BE2C (cell line): ENCODE data around the gene CCNY.

Experiments used
- DNase-seq: peaks from one replicate; pipeline ENCODE4 v3.0.0-alpha.2; 2020
- H3K27me3 ChIP-seq: fragments of 250-450 bp; sonication (Bioruptor Pico); 2 replicates; pipeline ENCODE4 v1.5.1; 2020; ENCODE audit warnings: mild to moderate bottlenecking
- H3K36me3 ChIP-seq: fragments of 250-450 bp; sonication (Bioruptor Pico); 2 replicates; pipeline ENCODE4 v1.5.1; 2020; ENCODE audit warnings: mild to moderate bottlenecking
- H3K4me1 ChIP-seq: fragments of 250-450 bp; sonication (Bioruptor Pico); 2 replicates; pipeline ENCODE4 v1.5.1; 2020
- H3K4me3 ChIP-seq: 2 replicates; pipeline ENCODE4 v1.5.1; 2011; ENCODE audit warnings: low read depth, low read length
- H3K9me3 ChIP-seq: fragments of 250-450 bp; sonication (Bioruptor Pico); 2 replicates; pipeline ENCODE4 v1.5.1; 2020
- TF ChIP-seq, protein P1 (sequence below): IDR thresholded peaks from 2 replicates; pipeline ENCODE4 v1.5.1; 2012; ENCODE audit warnings: mild to moderate bottlenecking, low read depth, low read length

The CCNY gene

GRCh38 chr10:35339942-35340341 lies 3.6 kb downstream of the CCNY start:
- H3K36me3 ChIP-seq = peaks cover 5% of the 10 kb centered on the region; the same call in 1 of the 2 replicates
- H3K9me3 ChIP-seq = no peaks in the 10 kb centered on the region
- TF ChIP-seq, protein P1, sequence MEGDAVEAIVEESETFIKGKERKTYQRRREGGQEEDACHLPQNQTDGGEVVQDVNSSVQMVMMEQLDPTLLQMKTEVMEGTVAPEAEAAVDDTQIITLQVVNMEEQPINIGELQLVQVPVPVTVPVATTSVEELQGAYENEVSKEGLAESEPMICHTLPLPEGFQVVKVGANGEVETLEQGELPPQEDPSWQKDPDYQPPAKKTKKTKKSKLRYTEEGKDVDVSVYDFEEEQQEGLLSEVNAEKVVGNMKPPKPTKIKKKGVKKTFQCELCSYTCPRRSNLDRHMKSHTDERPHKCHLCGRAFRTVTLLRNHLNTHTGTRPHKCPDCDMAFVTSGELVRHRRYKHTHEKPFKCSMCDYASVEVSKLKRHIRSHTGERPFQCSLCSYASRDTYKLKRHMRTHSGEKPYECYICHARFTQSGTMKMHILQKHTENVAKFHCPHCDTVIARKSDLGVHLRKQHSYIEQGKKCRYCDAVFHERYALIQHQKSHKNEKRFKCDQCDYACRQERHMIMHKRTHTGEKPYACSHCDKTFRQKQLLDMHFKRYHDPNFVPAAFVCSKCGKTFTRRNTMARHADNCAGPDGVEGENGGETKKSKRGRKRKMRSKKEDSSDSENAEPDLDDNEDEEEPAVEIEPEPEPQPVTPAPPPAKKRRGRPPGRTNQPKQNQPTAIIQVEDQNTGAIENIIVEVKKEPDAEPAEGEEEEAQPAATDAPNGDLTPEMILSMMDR = no peak
- H3K27me3 ChIP-seq = no peaks in the 10 kb centered on the region
- H3K4me1 ChIP-seq = no peaks in the 10 kb centered on the region; the same call in none of the 2 replicates
- DNase-seq = no peak
- no peak overlapping the region for H3K4me3 ChIP-seq

DNA sequence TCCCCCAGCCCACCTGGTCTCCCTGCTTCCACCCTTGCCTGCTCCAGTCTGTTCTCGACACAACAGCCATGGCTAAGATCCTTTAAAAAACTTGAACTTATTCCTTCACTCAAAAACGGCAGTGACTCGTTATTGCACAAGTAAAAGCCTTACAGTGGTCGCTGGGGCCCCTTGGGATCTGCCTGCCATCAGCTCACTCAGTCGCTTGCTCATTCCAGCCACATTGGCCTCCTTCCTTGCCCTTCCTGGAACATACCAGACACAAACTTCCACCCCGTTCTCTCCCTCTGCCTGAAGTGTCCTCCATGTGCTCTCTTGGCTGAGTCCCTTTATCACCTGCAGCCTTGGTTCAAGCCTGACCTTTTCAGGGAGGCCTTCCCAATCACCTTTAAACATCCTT lies 4.7 kb downstream of the CCNY start:
- H3K27me3 ChIP-seq = no peaks in the 10 kb centered on the region
- TF ChIP-seq, protein P1 = no peak
- H3K9me3 ChIP-seq = no peaks in the 10 kb centered on the region
- peaks cover 5% of the 10 kb centered on the region; the same call in 1 of the 2 replicates for H3K36me3 ChIP-seq
- H3K4me3 ChIP-seq = no peak overlapping the region; the same call in 1 of the 2 replicates
- peak; percentile 14 for DNase-seq
- H3K4me1 ChIP-seq = no peaks in the 10 kb centered on the region; the same call in none of the 2 replicates

DNA sequence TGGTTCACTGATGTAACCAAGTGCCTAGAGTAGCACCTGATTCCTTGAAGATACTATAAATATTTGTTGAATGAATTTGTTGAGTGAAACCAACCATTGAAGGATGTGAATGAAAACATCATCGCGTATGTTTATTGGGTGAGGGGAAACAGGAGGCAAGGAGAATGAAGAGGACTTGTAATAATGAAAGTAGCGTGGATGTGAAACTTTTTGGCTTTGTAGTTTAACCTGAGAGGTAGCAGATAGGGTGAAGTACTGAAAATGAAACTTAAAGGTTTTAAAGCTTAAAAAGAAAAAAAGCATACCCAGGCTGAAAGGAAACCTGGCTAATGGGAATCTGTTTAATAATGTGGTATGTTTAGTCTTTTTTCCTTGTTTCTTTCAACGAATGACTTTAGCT lies 5.2 kb downstream of the CCNY start:
- TF ChIP-seq, protein P1 = no peak
- Histone ChIP-seq H3K4me1 (no peaks in the 10 kb centered on the region; the same call in none of the 2 replicates), H3K36me3 (peaks cover 5% of the 10 kb centered on the region; the same call in 1 of the 2 replicates), H3K9me3 (no peaks in the 10 kb centered on the region), H3K4me3 (no peak overlapping the region), H3K27me3 (no peaks in the 10 kb centered on the region)
- no peak for DNase-seq

- DNase-seq = no peak
- Histone ChIP-seq H3K4me1 (no peaks in the 10 kb centered on the region; the same call in none of the 2 replicates), H3K4me3 (no peak overlapping the region)
Observed at GRCh38 chr10:35342183-35342753, 6.0 kb downstream of the CCNY start.

DNA sequence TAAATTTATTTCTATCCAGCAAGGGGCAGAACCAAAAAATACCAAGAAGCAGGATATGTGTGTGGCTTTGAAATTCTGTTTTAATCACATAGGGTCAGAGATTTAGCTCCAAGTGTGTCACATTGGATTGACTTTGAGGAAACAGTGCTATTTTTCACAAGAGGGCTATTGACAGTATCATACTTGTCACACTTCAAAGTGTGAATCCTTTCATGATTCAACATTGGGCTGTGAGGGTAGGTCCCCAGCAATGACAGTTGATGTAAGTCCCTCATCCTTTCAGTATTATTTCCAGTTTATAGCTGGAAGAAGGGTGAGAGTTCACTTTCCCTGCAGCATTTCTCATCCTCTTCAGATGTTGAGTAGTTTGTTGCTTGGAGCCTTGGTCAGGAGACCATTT lies 7.4 kb downstream of the CCNY start:
- no peaks in the 10 kb centered on the region; the same call in none of the 2 replicates for H3K4me1 ChIP-seq
- H3K9me3 ChIP-seq = no peaks in the 10 kb centered on the region
- no peak overlapping the region for H3K4me3 ChIP-seq
- TF ChIP-seq, protein P1 = no peak
- DNase-seq = no peak
- no peaks in the 10 kb centered on the region for H3K36me3 ChIP-seq
- H3K27me3 ChIP-seq = no peaks in the 10 kb centered on the region

More at GRCh38 chr10:35342183-35342753, 6.0 kb downstream of the CCNY start:
- H3K9me3 ChIP-seq = no peaks in the 10 kb centered on the region
- TF ChIP-seq, protein P1 = no peak
- H3K36me3 ChIP-seq = peaks cover under 1% of the 10 kb centered on the region; the same call in 1 of the 2 replicates
- no peaks in the 10 kb centered on the region for H3K27me3 ChIP-seq

- H3K4me1 ChIP-seq = peaks cover 3% of the 10 kb centered on the region
- DNase-seq = no peak
- TF ChIP-seq, protein P1 = no peak
- H3K4me3 ChIP-seq = no peak overlapping the region
- H3K36me3 ChIP-seq = no peaks in the 10 kb centered on the region
- no peaks in the 10 kb centered on the region for H3K27me3 ChIP-seq
- H3K9me3 ChIP-seq = no peaks in the 10 kb centered on the region
Observed at GRCh38 chr10:35345383-35345742, 9.1 kb downstream of the CCNY start.
